Astrocyte of the cerebellum (primary cell): ENCODE results near the gene RB1.

Experiments
- DNase-seq: peaks from one replicate; pipeline ENCODE4 v3.0.0-alpha.2; 2011; ENCODE audit warnings: low read depth
- H3K4me3 ChIP-seq: 2 replicates; pipeline ENCODE4 v1.5.1; 2011; ENCODE audit warnings: mild to moderate bottlenecking, low read depth, low read length, moderate library complexity
- CTCF ChIP-seq: IDR thresholded peaks from 2 replicates; pipeline ENCODE4 v1.5.1; 2012; ENCODE audit warnings: low read length, low read depth, moderate library complexity, mild to moderate bottlenecking; ENCODE audit errors: missing control alignments
- in situ Hi-C: cut with HindIII; loops from 2 replicates; pipeline ENCODE4 v1.10.0; 2017; ENCODE audit warnings: low sequenced_read_pairs

The RB1 gene

GRCh38 chr13:48497669-48498068 is 194.1 kb downstream of the RB1 start:
- in situ Hi-C loops = no loop called here
- H3K4me3 ChIP-seq = no peak overlapping the region
- no peak for DNase-seq
- TF ChIP-seq CTCF = no peak

GRCh38 chr13:48500652-48501197 is 197.2 kb downstream of the RB1 start:
- in situ Hi-C loops = no loop called here
- no peak overlapping the region for H3K4me3 ChIP-seq
- no peak for TF ChIP-seq CTCF
- peak; percentile 53 for DNase-seq

GRCh38 chr13:48501705-48502104 is 198.2 kb downstream of the RB1 start:
- no peak for TF ChIP-seq CTCF
- no peak overlapping the region for H3K4me3 ChIP-seq
- DNase-seq = no peak
- in situ Hi-C loops = no loop called here

GRCh38 chr13:48502601-48503319 is 199.2 kb downstream of the RB1 start:
- DNase-seq = no peak
- TF ChIP-seq CTCF = no peak
- H3K4me3 ChIP-seq = no peak overlapping the region
- in situ Hi-C loops = no loop called here

- no peak for DNase-seq
- in situ Hi-C loops = no loop called here
- no peak for TF ChIP-seq CTCF
- H3K4me3 ChIP-seq = no peak overlapping the region
Measured at GRCh38 chr13:48504606-48505005, 201.1 kb downstream of the RB1 start.

- in situ Hi-C loops = no loop called here
- no peak overlapping the region for H3K4me3 ChIP-seq
- TF ChIP-seq CTCF = no peak
- no peak for DNase-seq
Measured at GRCh38 chr13:48505012-48505411, 201.5 kb downstream of the RB1 start.
